PC-3 (cell line): ENCODE measurements around the gene ZCCHC14. TPM values are rescaled to one million over a fixed set of nuclear protein-coding genes. Genes with fewer than 3 reads are reported as not detected.
A peak's percentile ranks its signal among the peaks of the same experiment; 100 is the strongest.

Experiments used
- ATAC-seq: fragments of 200-7000 bp; cut with Tn5 transposase; 2 replicates; pipeline ENCODE4 v1.9.1; 2020; ENCODE audit warnings: mild to moderate bottlenecking, moderate library complexity
- BruUV-seq: library from RNA; stranded (reverse); fragments of 400-500 nt; replicated peaks from 2 replicates; lab custom pipeline; 2021; lab: Mats Ljungman, UMichigan
- CTCF ChIA-PET: fragments of 300-600 bp; sonication (Branson Sonifier 250); formaldehyde crosslinking; loops from one replicate; lab custom pipeline; 2022; ENCODE audit warnings: antibody characterized with exemption; lab: Charles Lee
- POLR2A ChIA-PET: fragments of 300-600 bp; sonication (Branson Sonifier 250); formaldehyde crosslinking; loops from one replicate; lab custom pipeline; 2022; ENCODE audit warnings: antibody characterized with exemption; ENCODE audit not compliant: unreplicated experiment; lab: Charles Lee
- DNase-seq: peaks from one replicate; pipeline ENCODE4 v3.0.0-alpha.2; 2015
- H2AFZ ChIP-seq: fragments of 300-600 bp; sonication (generic); 2 replicates; pipeline ENCODE4 v1.6.0; 2016; ENCODE audit warnings: antibody characterized with exemption, low read length
- H3F3A ChIP-seq: fragments of 300-600 bp; sonication (generic); one replicate; pipeline ENCODE4 v1.6.0; 2017; ENCODE audit warnings: antibody characterized with exemption, low read length, control low read depth, mild to moderate bottlenecking; ENCODE audit not compliant: unreplicated experiment
- H3K27ac ChIP-seq: fragments of 300-600 bp; sonication (generic); 2 replicates; pipeline ENCODE4 v1.5.1; 2016; ENCODE audit warnings: mild to moderate bottlenecking, low read length
- H3K27me3 ChIP-seq: fragments of 300-600 bp; sonication (generic); 2 replicates; pipeline ENCODE4 v1.6.1; 2016; ENCODE audit warnings: low read length, mixed read lengths
- H3K36me3 ChIP-seq: fragments of 300-600 bp; sonication (generic); 2 replicates; pipeline ENCODE4 v1.6.1; 2016; ENCODE audit warnings: low read depth, mixed run types, low read length, mixed read lengths
- H3K4me1 ChIP-seq: fragments of 300-600 bp; sonication (generic); 2 replicates; pipeline ENCODE4 v1.5.1; 2016; ENCODE audit warnings: low read length; ENCODE audit not compliant: insufficient read depth
- H3K4me2 ChIP-seq: fragments of 300-600 bp; sonication (generic); 2 replicates; pipeline ENCODE4 v1.6.0; 2016; ENCODE audit warnings: low read length
- H3K4me3 ChIP-seq: fragments of 300-600 bp; sonication (generic); 2 replicates; pipeline ENCODE4 v1.5.1; 2016; ENCODE audit warnings: mild to moderate bottlenecking, low read length, mixed read lengths
- H3K79me2 ChIP-seq: fragments of 300-600 bp; sonication (generic); 2 replicates; pipeline ENCODE4 v1.6.1; 2017; ENCODE audit warnings: low read length, mixed read lengths
- H3K9ac ChIP-seq: fragments of 300-600 bp; sonication (generic); 2 replicates; pipeline ENCODE4 v1.6.0; 2016; ENCODE audit warnings: mild to moderate bottlenecking, low read length
- H3K9me2 ChIP-seq: fragments of 300-600 bp; sonication (generic); replicated peaks from 2 replicates; pipeline ENCODE4 v1.6.1; 2016; ENCODE audit warnings: mixed run types, low read length, mixed read lengths
- H3K9me3 ChIP-seq: fragments of 300-600 bp; sonication (generic); 2 replicates; pipeline ENCODE4 v1.6.1; 2016; ENCODE audit warnings: low read length, mixed read lengths
- H4K20me1 ChIP-seq: fragments of 300-600 bp; sonication (generic); 2 replicates; pipeline ENCODE4 v1.6.1; 2016; ENCODE audit warnings: low read length, mixed read lengths
- EZH2 ChIP-seq: fragments of 300-600 bp; sonication (generic); IDR thresholded peaks from one replicate; pipeline ENCODE4 v1.6.1; 2017; ENCODE audit warnings: antibody characterized with exemption, mild to moderate bottlenecking, low read length; ENCODE audit not compliant: unreplicated experiment
- EZH2phosphoT487 ChIP-seq: fragments of 300-600 bp; sonication (generic); IDR thresholded peaks from 2 replicates; pipeline ENCODE4 v1.6.1; 2018; ENCODE audit warnings: mild to moderate bottlenecking, antibody characterized with exemption, low read length, borderline replicate concordance
- intact Hi-C: fragments of 100-400 bp; cut with micrococcal nuclease; formaldehyde crosslinking; loops from 2 replicates; pipeline ENCODE4 v1.9.0; 2023
- total RNA-seq: library from RNA; depleted of rRNA; stranded (reverse); fragments of >200 nt; gene quantifications from 2 replicates; pipeline ENCODE4 v1.2.3, GENCODE V29; 2014
- TF ChIP-seq, protein P1 (sequence below): fragments of 300-600 bp; sonication (generic); conservative IDR thresholded peaks from 2 replicates; pipeline ENCODE4 v1.5.1; 2017; ENCODE audit warnings: antibody characterized with exemption, low read depth, mild to moderate bottlenecking, low read length

Gene ZCCHC14
- total RNA-seq, 1 experiment from 2014 or later = 5.3 TPM

DNA sequence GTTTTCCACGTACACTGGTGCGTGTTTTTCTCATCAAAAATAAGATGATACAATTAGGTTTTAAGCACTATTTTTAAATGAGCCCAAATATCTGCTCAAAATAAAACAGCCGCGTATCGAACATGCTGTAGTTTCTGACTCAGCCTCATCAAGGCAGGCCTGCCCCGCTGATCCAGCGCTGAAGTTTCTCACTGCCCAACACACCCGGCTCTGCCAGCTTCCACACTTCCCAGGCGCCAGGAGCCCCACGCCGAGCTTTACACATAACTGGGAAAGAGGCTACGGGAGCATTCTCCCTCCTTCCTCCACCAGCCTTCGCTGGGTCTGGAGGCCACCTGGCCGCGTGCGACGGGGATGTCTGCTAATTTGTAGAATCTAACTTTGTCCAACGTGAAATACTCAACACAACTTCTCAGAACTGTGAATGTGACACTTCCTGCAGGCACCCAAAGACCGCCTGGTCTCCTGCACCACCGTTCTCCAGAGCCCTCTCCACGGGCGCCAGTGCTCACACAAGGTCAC is 58.6 kb downstream of the ZCCHC14 start:
- no peak for DNase-seq
- Histone ChIP-seq H3K36me3 (no peaks in the 10 kb centered on the region), H2AFZ (no peak overlapping the region), H3K4me3 (no peak overlapping the region), H3K79me2 (peaks cover 7% of the 10 kb centered on the region; the same call in 1 of the 2 replicates), H3K4me1 (peaks cover 32% of the 10 kb centered on the region), H3K9me2 (no peaks in the 10 kb centered on the region), H3K9me3 (no peaks in the 10 kb centered on the region), H3F3A (no peaks in the 10 kb centered on the region), H3K9ac (no peak overlapping the region), H4K20me1 (0 out of 2 replicates have a peak, but pooled peaks cover 3% of the 10 kb centered on the region), H3K4me2 (no peak overlapping the region), H3K27ac (no peak overlapping the region), H3K27me3 (no peaks in the 10 kb centered on the region)
- no peak for TF ChIP-seq EZH2phosphoT487
- TF ChIP-seq, protein P1, sequence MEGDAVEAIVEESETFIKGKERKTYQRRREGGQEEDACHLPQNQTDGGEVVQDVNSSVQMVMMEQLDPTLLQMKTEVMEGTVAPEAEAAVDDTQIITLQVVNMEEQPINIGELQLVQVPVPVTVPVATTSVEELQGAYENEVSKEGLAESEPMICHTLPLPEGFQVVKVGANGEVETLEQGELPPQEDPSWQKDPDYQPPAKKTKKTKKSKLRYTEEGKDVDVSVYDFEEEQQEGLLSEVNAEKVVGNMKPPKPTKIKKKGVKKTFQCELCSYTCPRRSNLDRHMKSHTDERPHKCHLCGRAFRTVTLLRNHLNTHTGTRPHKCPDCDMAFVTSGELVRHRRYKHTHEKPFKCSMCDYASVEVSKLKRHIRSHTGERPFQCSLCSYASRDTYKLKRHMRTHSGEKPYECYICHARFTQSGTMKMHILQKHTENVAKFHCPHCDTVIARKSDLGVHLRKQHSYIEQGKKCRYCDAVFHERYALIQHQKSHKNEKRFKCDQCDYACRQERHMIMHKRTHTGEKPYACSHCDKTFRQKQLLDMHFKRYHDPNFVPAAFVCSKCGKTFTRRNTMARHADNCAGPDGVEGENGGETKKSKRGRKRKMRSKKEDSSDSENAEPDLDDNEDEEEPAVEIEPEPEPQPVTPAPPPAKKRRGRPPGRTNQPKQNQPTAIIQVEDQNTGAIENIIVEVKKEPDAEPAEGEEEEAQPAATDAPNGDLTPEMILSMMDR = no peak
- no peak for TF ChIP-seq EZH2
- ChIA-PET CTCF (no interaction called here), POLR2A (no interaction called here)
- no peak for ATAC-seq
- intact Hi-C loops = no loop called here
- no TSS peak for BruUV-seq

DNA sequence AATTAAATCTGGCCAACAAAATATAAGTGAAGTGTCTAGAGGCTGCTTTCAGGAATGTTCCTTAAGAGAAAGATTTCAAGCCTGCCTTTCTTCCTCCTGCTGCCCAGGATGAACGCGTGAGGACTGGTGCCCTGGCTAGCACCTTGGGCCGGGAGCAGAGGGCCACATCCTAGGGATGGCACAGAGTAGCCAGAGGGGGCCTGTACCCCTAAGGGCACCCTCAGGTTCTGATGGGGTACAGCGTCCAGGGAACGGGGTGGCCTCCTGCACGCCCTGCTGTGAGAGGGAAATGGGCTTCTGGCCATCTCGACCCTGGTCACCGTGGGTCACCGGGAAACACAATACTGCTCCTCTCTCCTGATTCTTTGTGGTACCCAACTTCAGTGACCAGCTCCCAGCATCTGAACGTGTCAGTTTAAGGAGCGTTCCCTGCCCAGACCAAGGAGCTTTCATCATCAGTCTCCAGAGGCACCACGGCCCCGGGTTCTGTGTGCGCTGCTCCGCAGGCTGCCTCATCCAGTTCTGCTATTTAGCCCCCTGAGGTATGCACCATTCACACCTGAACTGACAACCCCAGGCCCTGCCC is 60.4 kb downstream of the ZCCHC14 start:
- POLR2A ChIA-PET = no interaction called here
- no peak overlapping the region for H3K27ac ChIP-seq
- no peak overlapping the region for H3K4me2 ChIP-seq
- H4K20me1 ChIP-seq = no peaks in the 10 kb centered on the region
- H3K9me3 ChIP-seq = no peaks in the 10 kb centered on the region
- CTCF ChIA-PET = no interaction called here
- DNase-seq (no peak), ATAC-seq (no peak)
- TF ChIP-seq, protein P1 = no peak
- TF ChIP-seq EZH2phosphoT487 (no peak), EZH2 (no peak)
- BruUV-seq = no TSS peak
- peaks cover 7% of the 10 kb centered on the region; the same call in 1 of the 2 replicates for H3K79me2 ChIP-seq
- intact Hi-C loops = no loop called here
- no peak overlapping the region for H3K9ac ChIP-seq
- no peak overlapping the region for H3K4me3 ChIP-seq
- H2AFZ ChIP-seq = no peak overlapping the region
- no peaks in the 10 kb centered on the region for H3K36me3 ChIP-seq
- H3K27me3 ChIP-seq = no peaks in the 10 kb centered on the region
- no peaks in the 10 kb centered on the region for H3K9me2 ChIP-seq
- H3F3A ChIP-seq = no peaks in the 10 kb centered on the region
- H3K4me1 ChIP-seq = peaks cover 17% of the 10 kb centered on the region

DNA sequence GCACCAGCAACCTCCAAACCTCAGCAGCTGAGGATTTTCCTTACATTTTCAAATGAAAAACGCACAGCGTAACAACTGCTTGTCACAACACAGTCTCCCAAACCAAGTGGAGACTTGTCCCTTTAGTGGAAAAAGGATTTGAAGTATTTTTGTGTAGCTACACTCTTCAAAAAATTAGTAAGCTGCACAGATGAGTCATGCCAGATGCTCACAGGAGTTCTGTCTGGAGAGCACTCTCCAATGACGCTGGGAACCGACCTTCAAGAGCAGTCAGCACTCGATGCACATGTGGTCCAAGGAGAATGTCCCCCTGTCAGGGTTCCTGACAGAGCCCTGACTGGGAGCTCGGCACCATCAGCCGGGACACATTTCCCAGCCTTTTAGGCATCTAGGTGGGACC is 60.9 kb downstream of the ZCCHC14 start:
- TF ChIP-seq EZH2phosphoT487 (no peak), EZH2 (no peak)
- TF ChIP-seq, protein P1 = no peak
- no peak overlapping the region for H3K9ac ChIP-seq
- H3K27me3 ChIP-seq = no peaks in the 10 kb centered on the region
- no peak; the same call in 1 of the 2 replicates for ATAC-seq
- intact Hi-C loops = no loop called here
- BruUV-seq = no TSS peak
- H3K36me3 ChIP-seq = no peaks in the 10 kb centered on the region
- no peaks in the 10 kb centered on the region for H4K20me1 ChIP-seq
- H3K9me2 ChIP-seq = no peaks in the 10 kb centered on the region
- H3K9me3 ChIP-seq = no peaks in the 10 kb centered on the region
- H3K4me1 ChIP-seq = peaks cover 17% of the 10 kb centered on the region
- no peaks in the 10 kb centered on the region for H3F3A ChIP-seq
- H3K4me3 ChIP-seq = no peak overlapping the region
- peaks cover 7% of the 10 kb centered on the region; the same call in 1 of the 2 replicates for H3K79me2 ChIP-seq
- CTCF ChIA-PET = no interaction called here
- POLR2A ChIA-PET = no interaction called here
- H2AFZ ChIP-seq = no peak overlapping the region
- H3K4me2 ChIP-seq = no peak overlapping the region
- peak; percentile 8 for DNase-seq
- no peak overlapping the region for H3K27ac ChIP-seq
